GM12874 (cell line): Measurements from ENCODE around the gene FIZ1.

Source experiments
- TF ChIP-seq, protein P1 (sequence below): IDR thresholded peaks from 2 replicates; pipeline ENCODE4 v1.5.1; 2011; ENCODE audit warnings: low read depth, mild to moderate bottlenecking, control low read depth, low read length, moderate library complexity; ENCODE audit not compliant: insufficient read depth

The FIZ1 gene

DNA sequence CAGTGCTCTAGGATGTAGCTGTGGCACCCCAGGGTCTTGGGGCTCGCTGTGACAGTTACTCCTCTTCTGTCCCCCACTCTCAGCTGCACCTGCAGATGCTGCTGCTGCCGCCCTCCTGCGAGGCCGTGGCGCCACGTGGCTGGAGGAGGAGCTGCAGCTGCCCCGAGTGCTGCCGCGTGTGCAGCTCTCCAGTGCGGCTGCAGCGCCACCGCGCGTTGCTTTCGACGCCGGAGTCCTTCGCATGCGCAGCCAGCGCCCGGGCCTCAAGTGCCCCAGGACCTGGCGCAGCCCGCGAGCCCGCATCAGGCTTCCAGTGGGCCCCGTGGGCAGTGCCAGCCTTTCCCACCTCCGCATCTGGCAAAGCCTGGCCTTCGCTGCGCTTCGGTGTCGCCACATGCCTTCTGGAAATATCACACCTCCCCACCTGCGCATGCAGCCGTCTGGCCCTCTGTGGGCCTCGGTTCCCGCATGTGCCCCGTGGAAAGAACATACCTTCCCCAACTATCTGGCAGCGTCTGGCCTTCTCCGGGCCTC lies 40.8 kb upstream of the FIZ1 start:
- TF ChIP-seq, protein P1, sequence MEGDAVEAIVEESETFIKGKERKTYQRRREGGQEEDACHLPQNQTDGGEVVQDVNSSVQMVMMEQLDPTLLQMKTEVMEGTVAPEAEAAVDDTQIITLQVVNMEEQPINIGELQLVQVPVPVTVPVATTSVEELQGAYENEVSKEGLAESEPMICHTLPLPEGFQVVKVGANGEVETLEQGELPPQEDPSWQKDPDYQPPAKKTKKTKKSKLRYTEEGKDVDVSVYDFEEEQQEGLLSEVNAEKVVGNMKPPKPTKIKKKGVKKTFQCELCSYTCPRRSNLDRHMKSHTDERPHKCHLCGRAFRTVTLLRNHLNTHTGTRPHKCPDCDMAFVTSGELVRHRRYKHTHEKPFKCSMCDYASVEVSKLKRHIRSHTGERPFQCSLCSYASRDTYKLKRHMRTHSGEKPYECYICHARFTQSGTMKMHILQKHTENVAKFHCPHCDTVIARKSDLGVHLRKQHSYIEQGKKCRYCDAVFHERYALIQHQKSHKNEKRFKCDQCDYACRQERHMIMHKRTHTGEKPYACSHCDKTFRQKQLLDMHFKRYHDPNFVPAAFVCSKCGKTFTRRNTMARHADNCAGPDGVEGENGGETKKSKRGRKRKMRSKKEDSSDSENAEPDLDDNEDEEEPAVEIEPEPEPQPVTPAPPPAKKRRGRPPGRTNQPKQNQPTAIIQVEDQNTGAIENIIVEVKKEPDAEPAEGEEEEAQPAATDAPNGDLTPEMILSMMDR = peak; percentile 62

DNA sequence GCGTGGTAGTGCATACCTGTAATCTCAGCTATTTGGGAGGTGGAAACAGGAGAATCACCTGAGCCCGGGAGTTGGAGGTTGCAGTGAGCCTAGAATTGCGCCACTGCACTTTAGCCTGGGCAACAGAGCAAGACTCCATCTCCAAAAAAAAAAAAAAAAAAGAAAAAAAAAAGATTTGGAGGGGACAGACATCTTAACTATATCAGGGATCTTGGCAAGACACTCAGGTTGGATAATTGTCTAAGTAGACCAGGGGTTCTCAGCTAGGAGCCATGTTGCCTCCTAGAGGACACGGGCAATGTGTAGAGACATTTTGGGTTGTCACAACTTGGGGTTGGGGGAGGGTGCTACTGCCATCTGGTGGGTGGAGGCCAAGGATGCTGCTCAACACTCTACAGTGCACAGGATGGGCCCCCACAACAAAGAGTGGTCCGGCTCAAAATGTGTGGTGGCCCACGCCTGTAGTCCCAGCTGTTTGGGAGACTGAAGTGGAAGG lies 39.6 kb upstream of the FIZ1 start:
- TF ChIP-seq, protein P1 = peak; percentile 76

DNA sequence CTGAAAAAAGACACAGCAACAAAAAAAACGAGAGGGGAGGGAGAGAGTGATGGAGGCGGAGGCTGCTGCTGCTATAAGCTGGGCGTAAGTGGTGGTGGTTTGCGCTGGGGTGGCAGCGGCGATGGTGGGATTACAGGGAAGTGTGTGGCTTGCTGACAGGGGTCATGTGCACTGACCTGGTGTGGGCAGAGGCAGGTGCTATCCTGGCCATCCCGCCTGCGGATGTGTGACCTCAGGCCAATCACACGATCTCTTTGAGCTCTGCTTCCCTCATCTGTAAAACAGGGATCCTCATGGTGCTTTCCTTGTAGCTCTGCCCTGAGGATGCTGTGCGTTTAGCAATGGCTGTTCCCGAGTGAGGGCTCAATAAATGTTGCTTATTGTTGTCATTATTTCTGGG lies 38.2 kb upstream of the FIZ1 start:
- TF ChIP-seq, protein P1 = no peak

DNA sequence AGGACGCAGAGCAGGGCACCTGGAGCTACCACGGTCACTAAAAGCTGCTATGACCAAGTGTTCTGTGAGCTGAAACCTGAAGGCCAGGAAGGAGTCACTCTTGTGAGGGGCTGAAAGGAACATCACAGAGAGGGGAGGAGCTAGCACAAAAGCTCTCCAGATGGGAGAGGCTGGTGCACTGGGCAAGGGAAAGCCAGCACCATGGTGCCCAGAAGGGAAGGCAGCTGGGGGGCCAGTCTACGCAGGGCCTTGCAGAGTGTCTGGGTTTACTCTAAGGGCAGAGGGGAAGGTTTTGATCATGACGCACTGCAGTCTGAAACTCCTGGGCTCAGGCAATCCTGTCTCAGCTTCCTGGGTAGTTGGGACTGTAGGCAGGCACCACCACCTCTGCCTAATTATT lies 37.4 kb upstream of the FIZ1 start:
- TF ChIP-seq, protein P1 = no peak

DNA sequence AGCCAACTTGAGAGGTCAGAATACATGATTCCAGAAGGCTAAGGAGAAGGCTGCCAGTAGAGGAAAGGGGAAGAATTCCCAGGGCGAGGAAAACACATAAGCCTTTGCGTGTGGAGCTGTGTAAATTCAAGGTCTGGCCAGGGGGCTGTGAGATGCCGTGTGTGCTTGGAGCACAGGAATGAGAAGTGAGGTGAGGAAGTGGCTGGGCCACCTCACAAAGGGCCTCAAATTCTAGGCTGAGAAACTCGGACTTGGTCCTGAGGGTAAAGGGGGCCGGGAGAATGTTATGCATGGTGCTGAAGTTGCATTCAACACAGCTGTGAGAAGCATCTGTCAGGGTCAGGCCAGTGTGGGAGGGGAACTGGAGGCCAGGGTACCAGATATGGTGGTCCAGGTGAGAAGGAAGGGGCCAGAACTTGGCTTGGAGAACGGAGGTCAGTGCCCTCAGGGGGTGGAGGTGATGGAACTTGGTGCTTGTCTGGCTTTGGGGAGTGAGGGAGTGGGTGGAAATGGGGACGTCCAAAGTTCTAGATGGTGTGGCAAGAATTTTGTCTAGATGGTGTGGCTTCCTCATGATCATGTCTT lies 36.6 kb upstream of the FIZ1 start:
- TF ChIP-seq, protein P1 = no peak

DNA sequence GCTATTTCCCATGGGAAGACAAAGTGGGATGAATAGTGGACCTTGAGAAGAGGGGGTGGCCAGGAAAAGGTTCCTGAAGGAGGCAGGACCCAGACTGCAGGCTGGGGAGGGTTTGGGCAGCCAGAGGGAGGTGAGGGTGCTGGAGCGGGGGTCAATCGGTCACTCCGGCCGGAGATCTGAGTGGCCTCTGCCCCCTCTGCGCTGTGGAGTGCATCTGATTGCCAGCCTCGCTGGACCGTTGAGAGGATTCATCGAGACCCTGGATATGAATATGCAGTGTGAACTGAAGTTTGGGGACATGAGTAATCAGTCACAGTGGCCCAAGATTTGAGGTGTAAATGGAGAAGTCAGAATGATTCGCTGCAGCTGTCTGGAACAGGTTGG lies 36.0 kb upstream of the FIZ1 start:
- TF ChIP-seq, protein P1 = no peak

DNA sequence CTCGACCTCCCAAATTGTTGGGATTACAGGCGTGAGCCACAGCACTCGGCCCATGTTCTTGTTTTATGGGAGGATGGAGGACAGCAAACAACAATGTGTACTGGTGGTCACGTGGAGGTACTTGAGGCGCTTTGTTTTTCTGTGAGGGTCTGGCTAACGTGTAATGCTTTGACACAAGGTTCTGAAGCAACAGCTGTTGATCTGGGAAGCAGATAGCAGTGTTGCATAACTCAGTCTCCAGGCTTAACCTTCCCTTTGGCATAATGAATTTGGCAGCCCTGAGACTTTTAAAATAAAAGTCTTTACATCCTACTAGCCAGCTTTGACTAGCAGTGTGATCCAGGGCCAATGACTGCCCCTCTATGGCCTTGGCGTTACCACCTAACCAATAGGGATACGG lies 34.5 kb upstream of the FIZ1 start:
- TF ChIP-seq, protein P1 = no peak

DNA sequence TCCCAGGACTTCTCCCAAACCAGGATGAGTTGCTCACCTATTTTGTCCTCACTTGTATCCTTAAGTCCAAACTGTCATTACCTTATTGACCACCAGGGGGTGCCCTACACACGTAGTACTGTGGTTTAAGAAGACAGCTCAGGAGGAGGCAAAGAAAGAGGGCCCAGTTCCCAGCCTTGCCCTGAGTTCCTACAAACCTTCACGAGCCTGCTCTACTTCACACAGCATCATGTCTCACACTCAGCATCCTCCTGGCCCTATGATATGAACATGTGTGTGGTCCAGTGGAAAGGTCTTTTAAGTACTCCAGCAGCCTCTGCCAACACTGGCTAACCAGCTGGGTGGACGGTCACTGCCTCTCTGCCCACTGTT lies 33.1 kb upstream of the FIZ1 start:
- TF ChIP-seq, protein P1 = peak; percentile 72
